Activated CD4-positive, alpha-beta T cell treated with anti-CD3 and anti-CD28 coated beads, Interleukin-2, amount 50 U/mL, for 24 hours (primary cell): ENCODE data around the gene DPP7.

Experiments
- DNase-seq, 2 donors: peaks; one replicate each; pipeline ENCODE4 v3.0.0-alpha.2; 2020; ENCODE audit warnings: low read depth in 1 of 2, low spot score in 1 of 2

The DPP7 gene

GRCh38 chr9:137114613-137115393 is at the start of gene DPP7:
Gene DPP7, minus strand, starts transcription at chr9:137114733. Its CDS starts 20 bp downstream, at chr9:137114713.
- peak; percentile 64 to 66 for DNase-seq

DNA sequence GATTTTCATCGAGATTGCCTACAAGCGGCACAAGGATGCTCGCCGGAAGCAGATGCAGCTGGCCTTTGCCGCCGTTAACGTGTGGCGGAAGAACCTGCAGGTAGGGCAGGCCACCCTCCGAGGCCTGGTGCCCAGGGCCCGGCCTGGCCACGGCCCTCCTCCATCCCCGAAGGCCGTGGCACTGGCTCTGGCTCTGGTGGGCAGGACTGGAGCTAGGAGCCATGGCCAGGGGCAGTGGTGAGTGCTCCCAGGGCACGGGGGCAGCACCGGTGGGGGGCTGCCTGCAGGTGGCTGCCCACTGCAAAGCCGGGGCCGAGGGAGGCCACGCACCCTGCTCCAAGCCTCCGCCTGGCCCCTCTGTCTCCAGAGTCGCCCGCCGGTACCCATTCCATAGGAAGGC is 49.3 kb upstream of the DPP7 start:
- no peak for DNase-seq

GRCh38 chr9:137163365-137163715 is 48.8 kb upstream of the DPP7 start:
- no peak for DNase-seq

- DNase-seq, result no peak
These were observed 48.2 kb upstream of the DPP7 start for GRCh38 chr9:137162505-137163364.

GRCh38 chr9:137161558-137162486 is 47.3 kb upstream of the DPP7 start:
- no peak for DNase-seq

DNA sequence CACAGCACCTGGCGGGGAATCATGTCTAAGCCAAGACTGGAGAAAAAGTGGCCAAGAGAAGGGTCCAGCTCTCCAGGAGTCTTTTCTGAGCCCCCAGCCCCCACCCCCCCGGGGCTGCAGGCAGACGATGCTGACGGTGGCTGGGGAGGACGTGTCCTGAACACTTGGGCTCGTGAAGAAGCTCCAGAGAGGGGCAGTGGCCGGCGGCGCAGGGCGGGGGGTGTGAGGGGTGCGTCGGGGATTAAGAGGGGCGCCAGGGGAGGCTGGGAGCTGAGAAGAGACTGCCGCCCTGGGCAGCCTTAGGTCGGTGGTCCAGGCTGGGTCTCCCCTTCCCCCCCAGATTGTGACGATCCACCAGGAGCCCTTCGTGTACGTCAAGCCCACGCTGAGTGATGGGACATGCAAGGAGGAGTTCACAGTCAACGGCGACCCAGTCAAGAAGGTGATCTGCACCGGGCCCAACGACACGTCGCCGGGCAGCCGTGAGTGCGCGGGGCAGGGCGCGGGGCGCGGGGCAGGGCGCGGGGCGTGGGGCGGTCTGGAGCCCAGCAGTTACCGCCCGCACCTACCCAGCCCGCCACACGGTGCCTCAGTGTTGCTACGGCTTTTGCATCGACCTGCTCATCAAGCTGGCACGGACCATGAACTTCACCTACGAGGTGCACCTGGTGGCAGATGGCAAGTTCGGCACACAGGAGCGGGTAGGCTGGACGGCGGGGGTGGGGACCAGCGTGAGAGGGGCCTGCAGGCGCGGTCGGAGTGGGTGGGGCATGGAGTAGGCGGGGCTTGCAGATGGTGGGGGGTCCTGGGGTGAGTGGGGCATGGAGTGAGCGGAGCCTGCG is 46.4 kb upstream of the DPP7 start:
- no peak for DNase-seq

DNA sequence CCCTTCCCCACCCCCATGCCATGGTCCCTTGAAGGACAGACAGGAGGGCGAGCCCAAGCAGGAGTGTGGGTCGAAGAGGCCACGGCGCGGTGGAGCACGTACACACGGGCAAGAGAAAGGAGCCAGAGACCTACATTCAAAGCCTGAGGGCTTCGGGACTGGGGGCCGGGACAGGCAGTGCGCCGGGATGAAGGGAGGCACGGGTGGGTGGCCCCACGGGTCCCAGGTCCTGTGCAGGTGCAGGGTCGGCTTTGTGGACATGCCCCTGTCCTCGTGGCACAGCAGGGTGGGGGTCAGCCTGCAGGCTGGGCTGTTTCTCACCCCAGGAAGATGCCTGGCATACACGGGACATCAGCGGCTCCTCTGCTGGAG is 45.5 kb upstream of the DPP7 start:
- no peak for DNase-seq

DNA sequence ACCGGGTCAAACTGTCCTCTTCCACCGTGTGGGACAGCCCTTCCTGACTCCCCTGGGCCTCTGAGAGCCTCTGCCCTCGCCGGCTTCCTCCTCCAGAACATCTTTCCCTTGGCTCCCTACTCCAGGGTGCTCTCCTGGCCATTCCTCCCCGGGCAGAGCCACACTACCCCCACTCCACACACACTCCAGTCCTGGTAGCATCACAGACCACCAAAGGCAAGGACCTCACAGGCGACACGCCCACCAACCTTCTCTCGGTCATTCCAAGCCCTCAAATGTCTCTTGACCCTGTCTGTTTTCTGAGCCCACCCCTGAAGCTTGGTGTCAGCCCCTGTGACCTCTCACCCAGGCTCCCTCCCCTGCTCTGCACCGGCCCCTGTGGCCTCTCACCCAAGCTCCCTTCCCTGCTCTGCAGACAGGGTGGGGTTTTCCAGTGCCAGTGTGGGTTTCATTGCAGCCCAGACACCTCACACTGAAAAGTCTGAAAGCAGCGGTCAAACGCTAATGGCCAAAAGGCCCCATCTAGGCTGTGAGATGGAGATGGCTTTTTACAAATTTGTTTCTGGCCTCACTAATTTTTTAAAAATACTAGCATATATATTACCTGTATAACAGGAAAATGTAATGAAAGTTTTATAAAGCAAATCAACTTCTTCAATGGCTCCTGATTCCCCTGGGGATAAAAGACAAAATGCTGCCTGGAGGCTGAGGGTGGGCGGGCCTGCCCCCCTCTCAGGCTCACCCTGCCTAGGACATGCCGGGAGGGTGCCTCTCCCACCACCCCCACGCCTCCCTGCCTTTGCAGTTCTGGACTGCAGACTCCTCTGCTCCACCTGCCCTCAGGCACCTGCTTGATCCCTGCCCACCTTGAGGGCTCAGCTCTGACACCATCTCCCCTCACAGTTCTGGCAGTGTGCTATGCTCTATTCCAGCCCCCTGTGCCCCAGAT is 44.8 kb upstream of the DPP7 start:
- DNase-seq, result no peak

DNA sequence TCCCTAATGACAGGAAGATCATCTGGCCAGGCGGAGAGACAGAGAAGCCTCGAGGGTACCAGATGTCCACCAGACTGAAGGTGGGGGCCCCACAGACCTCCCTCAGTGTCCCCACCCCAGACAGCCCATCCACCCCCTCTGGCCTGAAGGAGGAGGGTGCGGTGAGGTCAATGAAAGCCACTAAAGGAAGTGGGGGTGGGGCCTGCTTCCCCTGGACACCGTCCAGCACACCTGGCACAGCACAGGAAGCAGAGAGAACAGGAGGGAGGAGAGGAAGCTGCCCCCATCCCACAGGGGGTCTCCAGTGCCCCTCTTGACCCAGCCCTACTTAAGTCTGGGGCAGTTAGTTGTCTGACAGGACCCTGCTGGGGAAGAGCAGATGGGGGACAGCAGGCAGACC is 44.1 kb upstream of the DPP7 start:
- DNase-seq, result no peak

- no peak for DNase-seq
These were observed 43.3 kb upstream of the DPP7 start for GRCh38 chr9:137157618-137158415.

- peak; percentile 39 for DNase-seq
These were observed 42.2 kb upstream of the DPP7 start for GRCh38 chr9:137156567-137157375.

- DNase-seq, result no peak
These were observed 38.4 kb upstream of the DPP7 start for GRCh38 chr9:137152844-137153405.

GRCh38 chr9:137150617-137151457 is 36.3 kb upstream of the DPP7 start:
- peak in 1 of 2 donors; percentile 39 for DNase-seq

DNA sequence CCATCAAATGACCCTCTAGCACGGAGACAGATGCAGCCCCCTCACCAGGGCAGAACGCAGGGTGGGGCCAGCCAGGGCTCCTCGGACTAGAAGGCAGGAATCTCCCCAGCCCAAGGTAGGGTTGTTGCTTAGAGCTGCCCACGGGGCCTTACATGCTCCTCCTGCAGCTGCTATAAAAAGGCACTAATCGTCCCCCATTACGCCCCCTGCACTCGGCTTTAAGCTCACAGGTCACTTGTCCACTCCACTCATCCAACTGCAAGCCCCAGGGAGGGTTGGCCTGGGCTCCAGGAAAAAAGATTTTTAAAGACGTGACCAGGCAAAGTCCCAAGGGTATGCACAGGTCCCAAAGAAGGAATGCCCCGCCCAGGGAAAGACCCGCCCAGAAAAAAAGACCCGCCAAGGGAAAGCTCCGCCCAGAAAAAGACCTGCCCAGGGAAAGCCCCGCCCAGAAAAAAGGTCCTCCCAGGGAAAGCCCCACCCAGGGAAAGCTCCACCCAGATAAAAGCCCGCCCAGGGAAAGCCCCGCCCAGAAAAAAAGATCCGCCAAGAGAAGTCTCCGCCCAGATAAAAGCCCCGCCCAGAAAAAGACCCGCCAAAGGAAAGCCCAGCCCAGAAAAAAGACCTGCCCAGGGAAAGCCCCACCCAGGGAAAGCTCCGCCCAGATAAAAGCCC is 35.5 kb upstream of the DPP7 start:
- no peak for DNase-seq

DNA sequence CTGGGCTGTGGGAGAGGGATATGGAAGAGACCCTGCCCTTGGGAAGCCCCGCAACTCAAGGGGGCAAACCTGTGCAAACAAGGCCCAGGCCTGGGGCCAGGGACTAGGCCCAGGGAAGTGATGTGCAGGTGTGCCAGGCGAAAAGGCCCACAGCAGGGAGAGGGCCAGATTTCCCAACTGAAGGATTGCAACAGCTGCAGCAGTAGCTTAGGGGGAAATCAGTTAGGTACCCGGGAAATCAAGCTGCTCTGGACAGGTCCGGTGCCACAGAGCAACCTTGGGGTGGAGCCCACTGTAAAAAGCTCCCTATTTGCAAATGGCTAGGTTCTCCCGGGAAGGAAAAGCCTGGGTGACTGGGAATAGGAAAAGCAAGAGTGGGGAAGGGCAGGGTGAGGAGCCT is 34.8 kb upstream of the DPP7 start:
- no peak for DNase-seq

- DNase-seq, result no peak
These were observed 34.1 kb upstream of the DPP7 start for GRCh38 chr9:137148661-137149060.
